Endothelial cell of umbilical vein (primary cell): ENCODE measurements around the gene SUPV3L1. TPM values are rescaled to one million over a fixed set of nuclear protein-coding genes. Genes with fewer than 3 reads are reported as not detected.

Experiments used
- BruUV-seq: library from RNA; stranded (reverse); fragments of 400-500 nt; replicated peaks from 2 replicates; lab custom pipeline; 2021; lab: Mats Ljungman, UMichigan
- CTCF ChIA-PET: fragments of 300-600, 350-600 bp; sonication (Branson Sonifier 250); formaldehyde crosslinking; loops from one replicate; lab custom pipeline; 2021; ENCODE audit warnings: antibody characterized with exemption, inconsistent platforms; lab: Charles Lee
- POLR2A ChIA-PET: fragments of 300-600, 350-600 bp; sonication (Branson Sonifier 250); formaldehyde crosslinking; loops from one replicate; lab custom pipeline; 2021; ENCODE audit warnings: antibody characterized with exemption, inconsistent platforms; lab: Charles Lee
- DNase-seq: peaks from one replicate; pipeline ENCODE4 v3.0.0-alpha.2; 2011; ENCODE audit warnings: low read depth, low spot score
- FAIRE-seq: peaks from 2 replicates; lab custom pipeline; 2011; peaks lifted over from hg19 to GRCh38; lab: Jason Lieb, UNC
- H2AFZ ChIP-seq: 2 replicates; pipeline ENCODE4 v1.6.0; 2012; ENCODE audit warnings: low read depth, low read length, control low read depth, inconsistent platforms
- H3K27ac ChIP-seq: 2 replicates; pipeline ENCODE4 v1.5.1; 2011; ENCODE audit warnings: low read depth, mild to moderate bottlenecking, control low read depth, low read length, moderate library complexity; ENCODE audit not compliant: insufficient read depth
- H3K27me3 ChIP-seq, 2 experiments: 2 replicates each; pipeline versions ENCODE4 v1.6.0 to v1.6.1; 2011; ENCODE audit warnings: low read length in 2 of 2, mixed read lengths in 1 of 2; ENCODE audit not compliant: control insufficient read depth in 2 of 2, insufficient read depth in 2 of 2
- H3K36me3 ChIP-seq, 2 experiments: 2 replicates in 1 of 2; 3 replicates in 1 of 2; pipeline ENCODE4 v1.5.1; 2011; ENCODE audit warnings: low read length in 2 of 2, mild to moderate bottlenecking in 1 of 2, moderate library complexity in 1 of 2; ENCODE audit not compliant: control insufficient read depth in 2 of 2, insufficient read depth in 2 of 2; ENCODE audit errors: extremely low read depth in 1 of 2
- H3K4me1 ChIP-seq: 3 replicates; pipeline ENCODE4 v1.5.1; 2011; ENCODE audit warnings: mild to moderate bottlenecking, low read length; ENCODE audit not compliant: control insufficient read depth, insufficient read depth; ENCODE audit errors: extremely low read depth
- H3K4me2 ChIP-seq: 2 replicates; pipeline ENCODE4 v1.6.1; 2011; ENCODE audit warnings: low read length, control low read depth, mixed read lengths; ENCODE audit not compliant: insufficient read depth
- H3K4me3 ChIP-seq, 3 experiments: fragments of 200-600 bp in 1 of 3; sonication (generic), shearing (Covaris generic) in 1 of 3; replicated peaks in 1 of 3; 2 replicates each; pipeline ENCODE4 v1.5.1; 2011 to 2016; ENCODE audit warnings: control low read depth in 3 of 3, low read length in 3 of 3, mild to moderate bottlenecking in 2 of 3, inconsistent platforms in 1 of 3, low read depth in 1 of 3, moderate library complexity in 1 of 3; ENCODE audit not compliant: insufficient read depth in 1 of 3
- H3K79me2 ChIP-seq: 2 replicates; pipeline ENCODE4 v1.6.0; 2012; ENCODE audit warnings: low read length, inconsistent platforms; ENCODE audit not compliant: control insufficient read depth, insufficient read depth
- H3K9ac ChIP-seq: replicated peaks from 2 replicates; pipeline ENCODE3; 2011; ENCODE audit warnings: low read length, control low read depth; ENCODE audit not compliant: insufficient read depth; ENCODE audit errors: extremely low read depth
- H3K9me1 ChIP-seq: replicated peaks from 3 replicates; pipeline ENCODE4 v1.6.0; 2011; ENCODE audit warnings: mild to moderate bottlenecking, low read length; ENCODE audit not compliant: control insufficient read depth, insufficient read depth; ENCODE audit errors: extremely low read depth
- H3K9me3 ChIP-seq: replicated peaks from 2 replicates; pipeline ENCODE4 v1.5.1; 2012; ENCODE audit warnings: low read length, inconsistent platforms; ENCODE audit not compliant: control insufficient read depth, insufficient read depth
- H4K20me1 ChIP-seq: replicated peaks from 2 replicates; pipeline ENCODE3; 2011; ENCODE audit warnings: mild to moderate bottlenecking, low read length; ENCODE audit not compliant: control insufficient read depth, insufficient read depth; ENCODE audit errors: extremely low read depth
- CTCF ChIP-seq, 2 donors: IDR thresholded peaks; 1 replicate in 1 of 2; 2 replicates in 1 of 2; pipeline ENCODE4 v1.5.1; 2011; ENCODE audit warnings: low read length in 2 of 2, mild to moderate bottlenecking in 2 of 2, moderate library complexity in 2 of 2, control low read depth in 1 of 2, inconsistent platforms in 1 of 2, low read depth in 1 of 2; ENCODE audit not compliant: insufficient read depth in 1 of 2; ENCODE audit errors: extremely low read depth in 1 of 2
- EZH2 ChIP-seq: IDR thresholded peaks from 2 replicates; pipeline ENCODE4 v1.6.1; 2012; ENCODE audit warnings: borderline replicate concordance, low read depth, mild to moderate bottlenecking, moderate library complexity, low read length, inconsistent platforms; ENCODE audit not compliant: severe bottlenecking
- FOS ChIP-seq: IDR thresholded peaks from 2 replicates; pipeline ENCODE4 v1.6.1; 2011; ENCODE audit warnings: mild to moderate bottlenecking, low read length, moderate library complexity, borderline replicate concordance; ENCODE audit not compliant: insufficient read depth
- GATA2 ChIP-seq: IDR thresholded peaks from 2 replicates; pipeline ENCODE4 v1.7.0; 2011; ENCODE audit warnings: low read depth, mild to moderate bottlenecking, moderate library complexity, mixed read lengths, low read length; ENCODE audit not compliant: insufficient read length, insufficient read depth
- JUN ChIP-seq: IDR thresholded peaks from 2 replicates; pipeline ENCODE4 v1.6.1; 2011; ENCODE audit warnings: borderline replicate concordance, low read depth; ENCODE audit not compliant: insufficient read length, insufficient read depth
- MAX ChIP-seq: IDR thresholded peaks from 2 replicates; pipeline ENCODE4 v1.6.1; 2011; ENCODE audit not compliant: insufficient read depth, insufficient read length
- MYC ChIP-seq: IDR thresholded peaks from one replicate; pipeline ENCODE4 v1.6.1; 2011; ENCODE audit warnings: mild to moderate bottlenecking, low read depth, low read length
- POLR2A ChIP-seq: IDR thresholded peaks from 2 replicates; pipeline ENCODE4 v1.6.1; 2012; ENCODE audit warnings: low read depth, mild to moderate bottlenecking, control low read depth, low read length
- POLR2AphosphoS5 ChIP-seq: IDR thresholded peaks from 2 replicates; pipeline ENCODE4 v1.6.1; 2012; ENCODE audit warnings: low read depth, mild to moderate bottlenecking, control low read depth, low read length, moderate library complexity; ENCODE audit not compliant: insufficient read depth
- dilution Hi-C: fragments of 300-500 bp; cut with MboI; formaldehyde crosslinking; loops from one replicate; pipeline ENCODE4 v1.15.0; 2019; ENCODE audit warnings: low sequenced_read_pairs; ENCODE audit not compliant: extremely low pct_ligation_motif_present
- intact Hi-C: fragments of 100-400 bp; cut with micrococcal nuclease; formaldehyde crosslinking; loops from one replicate; pipeline ENCODE4 v1.10.0; 2022
- polyA plus RNA-seq, 4 experiments: library from polyadenylated mRNA; depleted of rRNA in 3 of 4; stranded (reverse) in 3 of 4; unstranded in 1 of 4; fragments of >200 nt; gene quantifications; 2 replicates each; pipeline versions ENCODE4 v1.2.1 to v1.2.3, GENCODE V29; 2011 to 2012; ENCODE audit warnings: missing spikeins in 1 of 4
- total RNA-seq: library from RNA; stranded (reverse); gene quantifications from 2 replicates; pipeline ENCODE4 v1.2.3, GENCODE V29; 2021

The SUPV3L1 gene
- total and polyA plus RNA-seq, 2 donors (not counting 3 experiments of a cell fraction or from before 2014, with no cell fraction given) = 21.8 to 30.4 TPM

DNA sequence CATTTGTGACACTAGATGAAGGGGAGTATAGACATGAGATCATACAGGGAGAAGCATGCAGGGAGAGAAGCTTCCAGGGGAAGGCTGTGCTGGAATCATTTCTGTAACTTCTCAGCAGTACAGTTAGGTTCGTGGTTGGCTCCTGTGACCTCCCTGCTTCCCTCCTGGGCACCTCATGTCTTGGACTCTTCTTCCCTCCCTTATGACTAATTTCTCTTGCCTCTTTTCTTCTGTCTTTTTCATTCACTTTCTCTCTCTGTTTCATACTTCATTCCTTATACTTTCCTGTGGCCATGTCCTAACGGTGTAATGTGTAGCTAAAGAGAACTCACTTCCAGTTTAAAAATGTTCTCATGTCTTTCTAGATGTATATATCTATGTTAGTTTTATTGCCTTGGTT is 21.0 kb downstream of the SUPV3L1 start:
- FAIRE-seq = no peak
- Histone ChIP-seq H3K4me3 (no peak overlapping the region), H3K9me3 (no peaks in the 10 kb centered on the region), H3K4me2 (no peak overlapping the region), H3K9ac (no peak overlapping the region), H3K36me3 (peaks cover 8 to 14% of the 10 kb centered on the region in 2 experiments), H3K27ac (no peak overlapping the region), H3K27me3 (no peaks in the 10 kb centered on the region), H3K4me1 (no peaks in the 10 kb centered on the region), H3K79me2 (no peaks in the 10 kb centered on the region), H4K20me1 (no peaks in the 10 kb centered on the region), H2AFZ (no peak overlapping the region), H3K9me1 (no peaks in the 10 kb centered on the region)
- dilution Hi-C loops = no loop called here
- intact Hi-C loops = no loop called here
- DNase-seq = no peak
- TF ChIP-seq POLR2AphosphoS5 (no peak), CTCF (IDR thresholded peaks at IDR 0.05; ENCODE audit: extremely low read depth in 1 of 2, insufficient read depth in 1 of 2, low read depth in 1 of 2, low read length in 2 of 2) (no peak)
- ChIA-PET POLR2A (no interaction called here), CTCF (no interaction called here)
- no TSS peak for BruUV-seq

DNA sequence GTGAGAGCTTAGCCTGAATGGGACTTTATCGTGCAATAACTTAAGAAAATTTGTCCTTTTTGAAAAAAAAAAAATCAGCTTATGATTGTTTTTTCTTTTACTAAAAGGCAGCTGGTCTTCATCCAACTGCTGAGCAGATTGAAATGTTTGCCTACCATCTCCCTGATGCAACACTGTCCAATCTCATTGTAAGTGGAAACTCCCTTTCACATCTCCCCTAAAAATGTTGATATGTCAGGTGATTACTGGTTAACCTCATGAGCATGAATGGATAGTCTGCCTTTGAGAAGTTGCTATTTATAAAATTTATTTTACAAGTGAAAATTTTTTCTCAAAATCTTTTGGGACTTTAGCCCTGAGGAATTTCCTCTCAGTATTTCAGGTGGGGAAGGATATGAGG is 22.3 kb downstream of the SUPV3L1 start:
- H3K4me2 ChIP-seq = no peak overlapping the region
- no peaks in the 10 kb centered on the region for H3K9me1 ChIP-seq
- DNase-seq (no peak), FAIRE-seq (no peak)
- ChIA-PET POLR2A (no interaction called here), CTCF (interaction anchor here (0.9 to 1.2 kb wide), 2 partner anchors 10 to 14 kb away, joined by 3 to 4 read pairs; no protein-coding TSS in a partner anchor)
- no peak overlapping the region for H2AFZ ChIP-seq
- no peaks in the 10 kb centered on the region for H3K79me2 ChIP-seq
- H3K9ac ChIP-seq = no peak overlapping the region
- H3K27ac ChIP-seq = no peak overlapping the region
- H3K9me3 ChIP-seq = no peaks in the 10 kb centered on the region
- no peaks in the 10 kb centered on the region for H3K4me1 ChIP-seq
- H3K4me3 ChIP-seq = no peak overlapping the region
- BruUV-seq = no TSS peak
- TF ChIP-seq EZH2 = no peak
- TF ChIP-seq MYC = no peak
- no peak for TF ChIP-seq POLR2A
- TF ChIP-seq JUN = no peak
- TF ChIP-seq MAX = no peak
- no peak for TF ChIP-seq GATA2
- no peak for TF ChIP-seq POLR2AphosphoS5
- no peak for TF ChIP-seq FOS
- TF ChIP-seq CTCF (IDR thresholded peaks at IDR 0.05; ENCODE audit: extremely low read depth in 1 of 2, insufficient read depth in 1 of 2, low read depth in 1 of 2, low read length in 2 of 2) = no peak
- intact Hi-C loops = no loop called here
- peaks cover 10 to 14% of the 10 kb centered on the region in 2 experiments for H3K36me3 ChIP-seq
- no peaks in the 10 kb centered on the region for H4K20me1 ChIP-seq
- H3K27me3 ChIP-seq = no peaks in the 10 kb centered on the region
- dilution Hi-C loops = no loop called here
